ENCODE data around the gene CLCA1. TPM values are rescaled to one million over a fixed set of nuclear protein-coding genes. Genes with fewer than 3 reads are reported as not detected.

CLCA1 gene
- total RNA-seq, 2 experiments from 2014 or later: not detected

- ATAC-seq: no peak
- H3K36me3 Mint-ChIP-seq (ENCODE audit: low read depth): no peaks in the 10 kb centered on the region
- no peak overlapping the region for H3K27ac Mint-ChIP-seq
- ChIA-PET POLR2A (no interaction called here), CTCF (interaction anchor here (0.9 to 5.8 kb wide), 5 partner anchors 14 to 200 kb away, joined by 3 to 34 read pairs (median 3); no protein-coding TSS in a partner anchor)
- no peak overlapping the region for H3K4me3 Mint-ChIP-seq
- H3K4me1 Mint-ChIP-seq (ENCODE audit: low read depth): peaks cover 18% of the 10 kb centered on the region
- peaks cover 18% of the 10 kb centered on the region for H3K27me3 Mint-ChIP-seq (ENCODE audit: low read depth)
- DNase-seq: no peak
- no peaks in the 10 kb centered on the region for H3K9me3 Mint-ChIP-seq (ENCODE audit: insufficient read depth)
Observed at GRCh38 chr1:86505564-86505902, 36.8 kb downstream of the CLCA1 start.

- no peaks in the 10 kb centered on the region for H3K9me3 Mint-ChIP-seq (ENCODE audit: insufficient read depth)
- ChIA-PET POLR2A (interaction anchor here (1.0 kb wide), 1 partner anchor 112 kb away, joined by 3 read pairs; the partner anchor contains the start of gene ODF2L), CTCF (interaction anchor here (0.5 to 5.8 kb wide), 14 partner anchors 8 to 539 kb away, joined by 3 to 34 read pairs (median 4); no protein-coding TSS in a partner anchor)
- H3K36me3 Mint-ChIP-seq (ENCODE audit: low read depth): no peaks in the 10 kb centered on the region
- no peak overlapping the region for H3K27ac Mint-ChIP-seq
- H3K27me3 Mint-ChIP-seq (ENCODE audit: low read depth): peaks cover 18% of the 10 kb centered on the region
- no peak overlapping the region for H3K4me3 Mint-ChIP-seq
- peak; percentile 30 for DNase-seq
- ATAC-seq: peak; percentile 44
- H3K4me1 Mint-ChIP-seq (ENCODE audit: low read depth): peaks cover 5% of the 10 kb centered on the region
Observed at GRCh38 chr1:86507935-86508582, 39.3 kb downstream of the CLCA1 start.

- DNase-seq (no peak), ATAC-seq (no peak)
- peaks cover 17% of the 10 kb centered on the region for H3K27me3 Mint-ChIP-seq (ENCODE audit: low read depth)
- ChIA-PET POLR2A (no interaction called here), CTCF (interaction anchor here (0.5 to 5.8 kb wide), 10 partner anchors 8 to 539 kb away, joined by 3 to 34 read pairs (median 4); no protein-coding TSS in a partner anchor)
- H3K27ac Mint-ChIP-seq: no peak overlapping the region
- no peak overlapping the region for H3K4me3 Mint-ChIP-seq
- no peaks in the 10 kb centered on the region for H3K36me3 Mint-ChIP-seq (ENCODE audit: low read depth)
- peaks cover 2% of the 10 kb centered on the region for H3K4me1 Mint-ChIP-seq (ENCODE audit: low read depth)
- H3K9me3 Mint-ChIP-seq (ENCODE audit: insufficient read depth): no peaks in the 10 kb centered on the region
Observed at GRCh38 chr1:86508583-86508969, 39.8 kb downstream of the CLCA1 start.

- no peak for DNase-seq
- ChIA-PET CTCF (no interaction called here), POLR2A (no interaction called here)
- peaks cover 2% of the 10 kb centered on the region for H3K27me3 Mint-ChIP-seq (ENCODE audit: low read depth)
- ATAC-seq: no peak
- no peaks in the 10 kb centered on the region for H3K36me3 Mint-ChIP-seq (ENCODE audit: low read depth)
- no peaks in the 10 kb centered on the region for H3K9me3 Mint-ChIP-seq (ENCODE audit: insufficient read depth)
- no peak overlapping the region for H3K27ac Mint-ChIP-seq
- no peak overlapping the region for H3K4me3 Mint-ChIP-seq
- no peaks in the 10 kb centered on the region for H3K4me1 Mint-ChIP-seq (ENCODE audit: low read depth)
Observed at GRCh38 chr1:86515597-86515996, 46.9 kb downstream of the CLCA1 start.

- Mint-ChIP-seq H3K27me3 (ENCODE audit: low read depth) (peaks cover 2% of the 10 kb centered on the region), H3K4me3 (no peak overlapping the region), H3K27ac (no peak overlapping the region), H3K36me3 (ENCODE audit: low read depth) (no peaks in the 10 kb centered on the region), H3K4me1 (ENCODE audit: low read depth) (no peaks in the 10 kb centered on the region), H3K9me3 (ENCODE audit: insufficient read depth) (no peaks in the 10 kb centered on the region)
- no peak for ATAC-seq
- POLR2A ChIA-PET: no interaction called here
- CTCF ChIA-PET: interaction anchor here (0.9 to 1.0 kb wide), 2 partner anchors 8 to 237 kb away, joined by 3 read pairs; no protein-coding TSS in a partner anchor
- DNase-seq: no peak
Observed at GRCh38 chr1:86516335-86516734, 47.6 kb downstream of the CLCA1 start.

- Mint-ChIP-seq H3K36me3 (ENCODE audit: low read depth) (no peaks in the 10 kb centered on the region), H3K27me3 (ENCODE audit: low read depth) (peaks cover 2% of the 10 kb centered on the region), H3K4me1 (ENCODE audit: low read depth) (no peaks in the 10 kb centered on the region), H3K4me3 (no peak overlapping the region), H3K9me3 (ENCODE audit: insufficient read depth) (no peaks in the 10 kb centered on the region), H3K27ac (no peak overlapping the region)
- ChIA-PET POLR2A (no interaction called here), CTCF (interaction anchor here (0.9 to 1.5 kb wide), 4 partner anchors 9 to 236 kb away, joined by 3 to 8 read pairs (median 4); no protein-coding TSS in a partner anchor)
- DNase-seq (no peak), ATAC-seq (no peak)
Observed at GRCh38 chr1:86517336-86517735, 48.6 kb downstream of the CLCA1 start.

- ATAC-seq (no peak), DNase-seq (no peak)
- Mint-ChIP-seq H3K27me3 (ENCODE audit: low read depth) (peaks cover 4% of the 10 kb centered on the region), H3K4me1 (ENCODE audit: low read depth) (no peaks in the 10 kb centered on the region), H3K9me3 (ENCODE audit: insufficient read depth) (no peaks in the 10 kb centered on the region), H3K27ac (no peak overlapping the region), H3K4me3 (no peak overlapping the region), H3K36me3 (ENCODE audit: low read depth) (no peaks in the 10 kb centered on the region)
- ChIA-PET CTCF (interaction anchor here (1.0 to 1.2 kb wide), 2 partner anchors 13 to 21 kb away, joined by 4 to 7 read pairs; no protein-coding TSS in a partner anchor), POLR2A (no interaction called here)
Observed at GRCh38 chr1:86520789-86521521, 52.2 kb downstream of the CLCA1 start.

- DNase-seq (no peak), ATAC-seq (no peak)
- no peak overlapping the region for H3K27ac Mint-ChIP-seq
- ChIA-PET POLR2A (no interaction called here), CTCF (no interaction called here)
- no peaks in the 10 kb centered on the region for H3K9me3 Mint-ChIP-seq (ENCODE audit: insufficient read depth)
- H3K27me3 Mint-ChIP-seq (ENCODE audit: low read depth): peaks cover 4% of the 10 kb centered on the region
- no peak overlapping the region for H3K4me3 Mint-ChIP-seq
- H3K4me1 Mint-ChIP-seq (ENCODE audit: low read depth): no peaks in the 10 kb centered on the region
- H3K36me3 Mint-ChIP-seq (ENCODE audit: low read depth): no peaks in the 10 kb centered on the region
Observed at GRCh38 chr1:86521522-86521891, 52.8 kb downstream of the CLCA1 start.

GRCh38 chr1:86522240-86522639 is 53.5 kb downstream of the CLCA1 start:
- ATAC-seq (no peak), DNase-seq (no peak)
- Mint-ChIP-seq H3K27ac (no peak overlapping the region), H3K27me3 (ENCODE audit: low read depth) (peaks cover 4% of the 10 kb centered on the region), H3K4me1 (ENCODE audit: low read depth) (no peaks in the 10 kb centered on the region), H3K4me3 (no peak overlapping the region), H3K36me3 (ENCODE audit: low read depth) (no peaks in the 10 kb centered on the region), H3K9me3 (ENCODE audit: insufficient read depth) (no peaks in the 10 kb centered on the region)
- POLR2A ChIA-PET: no interaction called here
- CTCF ChIA-PET: interaction anchor here (0.9 to 1.1 kb wide), 2 partner anchors 20 to 23 kb away, joined by 3 to 4 read pairs; no protein-coding TSS in a partner anchor

- ChIA-PET CTCF (no interaction called here), POLR2A (no interaction called here)
- Mint-ChIP-seq H3K4me3 (no peak overlapping the region), H3K27ac (no peak overlapping the region), H3K4me1 (ENCODE audit: low read depth) (no peaks in the 10 kb centered on the region), H3K27me3 (ENCODE audit: low read depth) (peaks cover 4% of the 10 kb centered on the region), H3K9me3 (ENCODE audit: insufficient read depth) (no peaks in the 10 kb centered on the region), H3K36me3 (ENCODE audit: low read depth) (no peaks in the 10 kb centered on the region)
- DNase-seq (no peak), ATAC-seq (no peak)
Observed at GRCh38 chr1:86523670-86524354, 55.1 kb downstream of the CLCA1 start.

- ATAC-seq: no peak
- no peak for DNase-seq
- no peaks in the 10 kb centered on the region for H3K9me3 Mint-ChIP-seq (ENCODE audit: insufficient read depth)
- no peak overlapping the region for H3K27ac Mint-ChIP-seq
- H3K4me1 Mint-ChIP-seq (ENCODE audit: low read depth): no peaks in the 10 kb centered on the region
- POLR2A ChIA-PET: no interaction called here
- H3K27me3 Mint-ChIP-seq (ENCODE audit: low read depth): peaks cover 2% of the 10 kb centered on the region
- no peaks in the 10 kb centered on the region for H3K36me3 Mint-ChIP-seq (ENCODE audit: low read depth)
- H3K4me3 Mint-ChIP-seq: no peak overlapping the region
- CTCF ChIA-PET: no interaction called here
Observed at GRCh38 chr1:86527306-86527705, 58.6 kb downstream of the CLCA1 start.
